Tibial nerve (tissue), 4 donors: ENCODE results near the gene NCOA3.

Experiments
- CTCF ChIP-seq, 5 experiments: fragments of 200-600 bp in 3 of 5; fragments of 450-650 bp in 2 of 5; sonication (generic) in 3 of 5; IDR thresholded peaks; one replicate each; pipeline ENCODE4 v1.5.1; 2016 to 2019; ENCODE audit warnings: antibody characterized with exemption in 5 of 5, mild to moderate bottlenecking in 3 of 5, moderate library complexity in 2 of 5
- EP300 ChIP-seq, 2 donors: sonication (generic); formaldehyde crosslinking; IDR thresholded peaks; one replicate each; pipeline ENCODE4 v1.6.1; 2017; ENCODE audit warnings: antibody characterized with exemption in 2 of 2, mild to moderate bottlenecking in 1 of 2
- POLR2A ChIP-seq, 2 donors: fragments of 450-650 bp; IDR thresholded peaks; one replicate each; pipeline ENCODE4 v1.6.1; 2017; ENCODE audit warnings: antibody characterized with exemption in 2 of 2, mild to moderate bottlenecking in 2 of 2, moderate library complexity in 2 of 2

- TF ChIP-seq CTCF (IDR thresholded peaks at IDR 0.05) (no peak), EP300 (IDR thresholded peaks at IDR 0.05) (no peak), POLR2A (IDR thresholded peaks at IDR 0.05) (no peak)
Measured at GRCh38 chr20:47696856-47697255, 195.2 kb downstream of the NCOA3 start.
